GM12891 (cell line): ENCODE results near the gene MESP2.

Experiments used
- POLR2A ChIP-seq: IDR thresholded peaks from 2 replicates; pipeline ENCODE4 v1.6.1; 2011; ENCODE audit warnings: low read depth, low read length, control low read depth
- POLR2AphosphoS5 ChIP-seq: IDR thresholded peaks from 2 replicates; pipeline ENCODE4 v1.6.1; 2011; ENCODE audit warnings: low read depth, low read length, control low read depth
- SPI1 ChIP-seq: IDR thresholded peaks from 2 replicates; pipeline ENCODE4 v1.6.1; 2011; ENCODE audit warnings: low read depth, low read length, control low read depth
- TAF1 ChIP-seq: IDR thresholded peaks from 2 replicates; pipeline ENCODE4 v1.6.1; 2011; ENCODE audit warnings: low read depth, low read length, control low read depth

GRCh38 chr15:89805241-89806209 is 29.4 kb downstream of the MESP2 start:
- TF ChIP-seq POLR2A (no peak), POLR2AphosphoS5 (no peak), SPI1 (no peak), TAF1 (no peak)
